Loucy (cell line): ENCODE measurements around the gene DCUN1D3.

ENCODE experiments used
- H2AFZ ChIP-seq: fragments of 200-600 bp; sonication (generic); 2 replicates; pipeline ENCODE4 v1.6.0; 2016; ENCODE audit warnings: antibody characterized with exemption, mild to moderate bottlenecking, low read length, moderate library complexity
- H3F3A ChIP-seq: fragments of 200-600 bp; 2 replicates; pipeline ENCODE4 v1.6.0; 2016; ENCODE audit warnings: antibody characterized with exemption, low read depth, mild to moderate bottlenecking
- H3K27me3 ChIP-seq: fragments of 200-600 bp; sonication (generic); 2 replicates; pipeline ENCODE4 v1.6.1; 2014; ENCODE audit warnings: low read length, mild to moderate bottlenecking; ENCODE audit not compliant: insufficient read depth, poor library complexity, severe bottlenecking
- H3K36me3 ChIP-seq: fragments of 200-600 bp; sonication (generic); 2 replicates; pipeline ENCODE4 v1.6.1; 2016; ENCODE audit warnings: low read length; ENCODE audit not compliant: insufficient read depth
- H3K4me1 ChIP-seq: fragments of 200-600 bp; sonication (generic); 2 replicates; pipeline ENCODE4 v1.5.1; 2014; ENCODE audit warnings: low read length, mild to moderate bottlenecking; ENCODE audit not compliant: insufficient read depth, poor library complexity, severe bottlenecking
- H3K4me2 ChIP-seq: fragments of 200-600 bp; sonication (generic); 2 replicates; pipeline ENCODE4 v1.6.0; 2014; ENCODE audit warnings: antibody characterized with exemption, low read length, low read depth, mild to moderate bottlenecking; ENCODE audit not compliant: poor library complexity, severe bottlenecking
- H3K4me3 ChIP-seq: fragments of 200-600 bp; sonication (generic); 2 replicates; pipeline ENCODE4 v1.5.1; 2014; ENCODE audit warnings: low read length, mild to moderate bottlenecking, mixed read lengths; ENCODE audit not compliant: poor library complexity, severe bottlenecking
- H3K79me2 ChIP-seq: fragments of 200-600 bp; sonication (generic); 2 replicates; pipeline ENCODE4 v1.6.1; 2014; ENCODE audit warnings: low read length; ENCODE audit not compliant: insufficient read depth
- H3K9ac ChIP-seq: fragments of 200-600 bp; sonication (generic); 2 replicates; pipeline ENCODE4 v1.6.0; 2014; ENCODE audit warnings: mild to moderate bottlenecking, low read depth, low read length, moderate library complexity; ENCODE audit not compliant: poor library complexity, severe bottlenecking
- H3K9me2 ChIP-seq: fragments of 200-600 bp; sonication (generic); replicated peaks from 2 replicates; pipeline ENCODE4 v1.6.1; 2016; ENCODE audit warnings: low read depth, low read length, mixed read lengths
- H3K9me3 ChIP-seq: fragments of 200-600 bp; sonication (generic); 2 replicates; pipeline ENCODE4 v1.6.1; 2014; ENCODE audit warnings: mild to moderate bottlenecking, antibody characterized with exemption, low read length, low read depth; ENCODE audit not compliant: insufficient read depth
- H4K20me1 ChIP-seq: fragments of 200-600 bp; sonication (generic); 2 replicates; pipeline ENCODE4 v1.6.0; 2014; ENCODE audit warnings: antibody characterized with exemption, low read length, mild to moderate bottlenecking; ENCODE audit not compliant: insufficient read depth, poor library complexity, severe bottlenecking
- CTCF ChIP-seq: fragments of 200-600 bp; sonication (generic); conservative IDR thresholded peaks from 2 replicates; pipeline ENCODE4 v1.5.1; 2014; ENCODE audit warnings: mild to moderate bottlenecking, antibody characterized with exemption, low read length
- EZH2phosphoT487 ChIP-seq: fragments of 200-600 bp; IDR thresholded peaks from 2 replicates; pipeline ENCODE4 v1.6.1; 2018; ENCODE audit warnings: antibody characterized with exemption, mild to moderate bottlenecking, moderate library complexity, borderline replicate concordance

DCUN1D3 gene

GRCh38 chr16:20900299-20901067 lies at the start of gene DCUN1D3, which contains the start of gene LYRM1:
Gene DCUN1D3, minus strand, starts transcription at chr16:20900358. Its CDS starts 37,820 bp downstream, at chr16:20862538.
Gene LYRM1, plus strand, starts transcription at chr16:20900771. Its CDS starts 14,785 bp downstream, at chr16:20915556.
- peaks cover 76% of the 10 kb centered on the region for H3K4me1 ChIP-seq
- H3K79me2 ChIP-seq = peaks cover 75% of the 10 kb centered on the region
- H3K9ac ChIP-seq = peak within 1 kb of the TSS; percentile 88
- H4K20me1 ChIP-seq = peaks cover 36% of the 10 kb centered on the region
- no peaks in the 10 kb centered on the region for H3K27me3 ChIP-seq
- peak within 1 kb of the TSS; percentile 93 for H3K4me2 ChIP-seq
- no peaks in the 10 kb centered on the region for H3K9me3 ChIP-seq
- no peaks in the 10 kb centered on the region for H3K9me2 ChIP-seq
- H3F3A ChIP-seq = peaks cover 6% of the 10 kb centered on the region; the same call in 1 of the 2 replicates
- no peak for TF ChIP-seq CTCF
- TF ChIP-seq EZH2phosphoT487 = no peak
- peak within 1 kb of the TSS; percentile 86 for H3K4me3 ChIP-seq
- peak within 1 kb of the TSS; percentile 90 for H2AFZ ChIP-seq
- no peaks in the 10 kb centered on the region for H3K36me3 ChIP-seq

- Histone ChIP-seq H2AFZ (no peak overlapping the region), H3K27me3 (no peaks in the 10 kb centered on the region), H3K4me1 (no peaks in the 10 kb centered on the region), H3K4me3 (no peak overlapping the region), H3K4me2 (no peak overlapping the region), H3K9ac (no peak overlapping the region), H3K9me2 (no peaks in the 10 kb centered on the region), H4K20me1 (no peaks in the 10 kb centered on the region), H3K79me2 (no peaks in the 10 kb centered on the region), H3K36me3 (no peaks in the 10 kb centered on the region), H3K9me3 (no peaks in the 10 kb centered on the region), H3F3A (no peaks in the 10 kb centered on the region)
- TF ChIP-seq CTCF (no peak), EZH2phosphoT487 (no peak)
These were observed 49.5 kb upstream of the DCUN1D3 start for GRCh38 chr16:20949660-20950059.

GRCh38 chr16:20948444-20948843 lies 48.3 kb upstream of the DCUN1D3 start:
- no peaks in the 10 kb centered on the region for H3F3A ChIP-seq
- H3K9ac ChIP-seq = no peak overlapping the region
- no peaks in the 10 kb centered on the region for H4K20me1 ChIP-seq
- H3K27me3 ChIP-seq = no peaks in the 10 kb centered on the region
- no peaks in the 10 kb centered on the region for H3K4me1 ChIP-seq
- no peak for TF ChIP-seq EZH2phosphoT487
- no peak for TF ChIP-seq CTCF
- no peaks in the 10 kb centered on the region for H3K9me3 ChIP-seq
- no peaks in the 10 kb centered on the region for H3K36me3 ChIP-seq
- no peaks in the 10 kb centered on the region for H3K9me2 ChIP-seq
- no peak overlapping the region for H3K4me2 ChIP-seq
- H3K4me3 ChIP-seq = no peak overlapping the region
- no peak overlapping the region for H2AFZ ChIP-seq
- H3K79me2 ChIP-seq = no peaks in the 10 kb centered on the region
